Parathyroid adenoma (tissue), 2 donors: ENCODE measurements around the gene PHF1.

Experiments
- H2AFZ ChIP-seq: fragments of 300-600 bp; sonication (generic); one replicate; pipeline ENCODE4 v1.7.0; 2017; ENCODE audit warnings: antibody characterized with exemption, mild to moderate bottlenecking
- H3K27ac ChIP-seq: fragments of 300-600 bp; sonication (generic); one replicate; pipeline ENCODE4 v1.7.0; 2017
- H3K27me3 ChIP-seq: fragments of 300-600 bp; sonication (generic); one replicate; pipeline ENCODE4 v1.7.0; 2017; ENCODE audit warnings: low read length; ENCODE audit not compliant: control insufficient read depth, insufficient read depth
- H3K36me3 ChIP-seq: fragments of 300-600 bp; sonication (generic); one replicate; pipeline ENCODE4 v1.7.0; 2017; ENCODE audit warnings: low read length; ENCODE audit not compliant: control insufficient read depth, insufficient read depth
- H3K4me1 ChIP-seq: fragments of 300-600 bp; sonication (generic); one replicate; pipeline ENCODE4 v1.7.0; 2017; ENCODE audit warnings: control low read depth
- H3K4me2 ChIP-seq: fragments of 300-600 bp; sonication (generic); one replicate; pipeline ENCODE4 v1.7.0; 2017; ENCODE audit warnings: low read length
- H3K4me3 ChIP-seq: fragments of 300-600 bp; sonication (generic); one replicate; pipeline ENCODE4 v1.7.0; 2017; ENCODE audit warnings: low read depth, low read length
- H3K79me2 ChIP-seq: fragments of 300-600 bp; sonication (generic); one replicate; pipeline ENCODE4 v1.7.0; 2017; ENCODE audit warnings: control low read depth
- H3K9ac ChIP-seq: fragments of 300-600 bp; sonication (generic); one replicate; pipeline ENCODE4 v1.7.0; 2017; ENCODE audit warnings: mild to moderate bottlenecking
- H3K9me3 ChIP-seq: fragments of 300-600 bp; sonication (generic); one replicate; pipeline ENCODE4 v1.7.0; 2017; ENCODE audit warnings: low read length; ENCODE audit not compliant: control insufficient read depth
- TF ChIP-seq, protein P1 (sequence below): fragments of 300-600 bp; sonication (generic); IDR thresholded peaks from one replicate; pipeline ENCODE4 v1.7.0; 2017; ENCODE audit warnings: antibody characterized with exemption, mild to moderate bottlenecking
- donor health status: primary hyperparathyroidism.

Gene PHF1

DNA sequence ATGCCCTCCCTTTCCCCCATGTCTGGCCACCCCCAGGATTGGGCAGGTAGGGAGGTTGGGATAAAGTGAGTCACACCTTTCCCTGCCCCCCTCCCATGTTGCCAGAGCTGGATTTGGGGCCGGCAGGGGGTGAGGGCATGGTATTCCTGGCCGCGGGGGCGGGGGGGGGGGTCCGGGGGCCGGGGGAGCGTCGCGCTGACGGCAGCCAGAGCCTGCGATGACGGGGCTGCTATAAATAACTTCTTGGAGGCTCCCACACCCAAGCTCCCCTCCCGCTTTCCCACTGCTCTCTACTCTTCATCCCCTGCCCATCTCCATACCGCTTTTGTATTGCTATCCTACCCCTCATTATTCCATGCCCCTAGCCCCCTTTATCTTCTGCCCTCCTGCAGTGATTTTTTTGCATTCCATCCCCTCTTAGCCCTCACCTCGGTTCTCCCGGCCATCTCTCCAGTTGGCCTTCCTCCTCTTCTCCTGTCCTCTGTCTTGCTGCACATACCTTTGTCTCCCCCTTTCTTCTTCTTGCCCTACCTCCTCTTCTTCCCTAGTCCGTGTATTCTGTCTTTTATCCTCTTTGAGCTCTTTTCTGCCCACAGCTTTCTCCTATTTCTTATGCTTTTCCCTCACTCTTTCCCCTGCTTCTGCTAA, 22.9 kb downstream of the PHF1 start:
- H3K9ac ChIP-seq: no peak overlapping the region
- H3K79me2 ChIP-seq: no peaks in the 10 kb centered on the region
- TF ChIP-seq, protein P1, sequence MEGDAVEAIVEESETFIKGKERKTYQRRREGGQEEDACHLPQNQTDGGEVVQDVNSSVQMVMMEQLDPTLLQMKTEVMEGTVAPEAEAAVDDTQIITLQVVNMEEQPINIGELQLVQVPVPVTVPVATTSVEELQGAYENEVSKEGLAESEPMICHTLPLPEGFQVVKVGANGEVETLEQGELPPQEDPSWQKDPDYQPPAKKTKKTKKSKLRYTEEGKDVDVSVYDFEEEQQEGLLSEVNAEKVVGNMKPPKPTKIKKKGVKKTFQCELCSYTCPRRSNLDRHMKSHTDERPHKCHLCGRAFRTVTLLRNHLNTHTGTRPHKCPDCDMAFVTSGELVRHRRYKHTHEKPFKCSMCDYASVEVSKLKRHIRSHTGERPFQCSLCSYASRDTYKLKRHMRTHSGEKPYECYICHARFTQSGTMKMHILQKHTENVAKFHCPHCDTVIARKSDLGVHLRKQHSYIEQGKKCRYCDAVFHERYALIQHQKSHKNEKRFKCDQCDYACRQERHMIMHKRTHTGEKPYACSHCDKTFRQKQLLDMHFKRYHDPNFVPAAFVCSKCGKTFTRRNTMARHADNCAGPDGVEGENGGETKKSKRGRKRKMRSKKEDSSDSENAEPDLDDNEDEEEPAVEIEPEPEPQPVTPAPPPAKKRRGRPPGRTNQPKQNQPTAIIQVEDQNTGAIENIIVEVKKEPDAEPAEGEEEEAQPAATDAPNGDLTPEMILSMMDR: no peak
- H3K27ac ChIP-seq: no peak overlapping the region
- no peaks in the 10 kb centered on the region for H3K36me3 ChIP-seq
- H3K4me3 ChIP-seq: no peak overlapping the region
- no peak overlapping the region for H3K4me2 ChIP-seq
- no peak overlapping the region for H2AFZ ChIP-seq
- H3K27me3 ChIP-seq: no peaks in the 10 kb centered on the region
- H3K4me1 ChIP-seq: peaks cover 6% of the 10 kb centered on the region
- no peaks in the 10 kb centered on the region for H3K9me3 ChIP-seq

DNA sequence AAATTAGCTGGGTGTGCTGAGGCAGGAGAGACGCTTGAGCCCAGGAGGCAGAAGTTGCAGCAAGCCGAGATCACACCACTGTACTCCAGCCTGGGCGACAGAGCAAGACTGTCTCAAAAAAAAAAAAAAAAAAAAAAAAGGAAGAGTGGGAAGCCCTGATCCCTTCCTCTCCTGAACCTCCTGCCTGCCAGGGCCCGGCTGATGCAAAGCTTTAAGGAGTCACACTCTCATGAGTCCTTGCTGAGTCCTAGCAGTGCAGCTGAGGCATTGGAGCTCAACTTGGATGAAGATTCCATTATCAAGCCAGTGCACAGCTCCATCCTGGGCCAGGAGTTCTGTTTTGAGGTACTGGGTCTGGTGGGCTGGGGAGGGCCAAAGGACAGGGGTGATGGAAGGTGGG, 24.1 kb downstream of the PHF1 start:
- Histone ChIP-seq H3K9me3 (no peaks in the 10 kb centered on the region), H3K27ac (no peak overlapping the region), H3K27me3 (no peaks in the 10 kb centered on the region), H3K4me2 (no peak overlapping the region), H3K4me1 (peaks cover 6% of the 10 kb centered on the region), H3K4me3 (no peak overlapping the region), H3K36me3 (no peaks in the 10 kb centered on the region), H2AFZ (no peak overlapping the region), H3K79me2 (no peaks in the 10 kb centered on the region), H3K9ac (no peak overlapping the region)
- TF ChIP-seq, protein P1: no peak

DNA sequence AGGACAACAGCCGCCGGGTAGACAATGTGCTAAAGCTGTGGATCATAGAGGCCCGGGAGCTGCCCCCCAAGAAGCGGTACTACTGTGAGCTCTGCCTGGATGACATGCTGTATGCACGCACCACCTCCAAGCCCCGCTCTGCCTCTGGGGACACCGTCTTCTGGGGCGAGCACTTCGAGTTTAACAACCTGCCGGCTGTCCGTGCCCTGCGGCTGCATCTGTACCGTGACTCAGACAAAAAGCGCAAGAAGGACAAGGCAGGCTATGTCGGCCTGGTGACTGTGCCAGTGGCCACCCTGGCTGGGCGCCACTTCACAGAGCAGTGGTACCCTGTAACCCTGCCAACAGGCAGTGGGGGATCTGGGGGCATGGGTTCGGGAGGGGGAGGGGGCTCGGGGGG, 26.9 kb downstream of the PHF1 start:
- Histone ChIP-seq H3K79me2 (no peaks in the 10 kb centered on the region), H3K9me3 (no peaks in the 10 kb centered on the region), H3K36me3 (no peaks in the 10 kb centered on the region), H3K4me2 (no peak overlapping the region), H3K27ac (no peak overlapping the region), H2AFZ (no peak overlapping the region), H3K4me3 (no peak overlapping the region), H3K9ac (no peak overlapping the region), H3K27me3 (no peaks in the 10 kb centered on the region), H3K4me1 (no peaks in the 10 kb centered on the region)
- TF ChIP-seq, protein P1: no peak

DNA sequence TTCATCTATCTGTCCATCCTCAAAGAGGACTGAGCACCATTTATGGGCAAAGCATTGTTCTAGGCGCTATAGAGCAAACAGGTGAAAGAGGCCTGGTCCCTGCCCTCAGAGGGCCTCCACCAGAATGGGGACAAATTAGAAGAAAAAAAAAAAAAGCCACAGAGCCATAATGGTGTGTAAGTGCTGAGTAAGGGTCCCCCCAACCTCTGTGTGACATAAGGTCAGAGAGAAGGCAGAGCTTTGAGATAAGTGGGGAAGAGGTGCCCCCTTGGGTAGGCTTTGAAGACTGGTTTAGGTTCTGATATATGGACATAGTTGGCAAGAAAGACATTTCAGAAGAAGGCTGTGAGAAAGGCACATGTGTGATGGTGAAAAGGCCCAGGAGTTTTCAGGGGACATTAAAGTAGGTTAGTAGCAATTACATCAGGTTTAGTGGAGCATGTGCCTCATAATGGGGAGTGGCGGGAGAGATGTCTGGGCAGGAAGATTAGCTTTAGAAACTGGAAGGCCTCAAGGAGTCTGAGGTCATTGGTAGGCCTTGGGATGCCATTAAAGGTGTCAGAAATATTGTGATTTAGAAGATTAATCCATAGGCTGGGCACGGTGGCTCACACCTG, 28.3 kb downstream of the PHF1 start:
- Histone ChIP-seq H3K4me1 (no peaks in the 10 kb centered on the region), H3K27ac (no peak overlapping the region), H3K36me3 (no peaks in the 10 kb centered on the region), H2AFZ (no peak overlapping the region), H3K9me3 (no peaks in the 10 kb centered on the region), H3K4me3 (no peak overlapping the region), H3K27me3 (no peaks in the 10 kb centered on the region), H3K4me2 (no peak overlapping the region), H3K79me2 (no peaks in the 10 kb centered on the region), H3K9ac (no peak overlapping the region)
- TF ChIP-seq, protein P1: no peak
